HepG2 (cell line): ENCODE measurements around the gene CALN1. TPM values are rescaled to one million over a fixed set of nuclear protein-coding genes. Genes with fewer than 3 reads are reported as not detected.

Experiments used
- EED ChIP-seq: sonication (generic); formaldehyde crosslinking; IDR thresholded peaks from 2 replicates; pipeline ENCODE4 v1.5.0; 2020; ENCODE audit warnings: mild to moderate bottlenecking, missing genetic modification reagents
- ETS1 ChIP-seq: sonication (generic); formaldehyde crosslinking; IDR thresholded peaks from 2 replicates; pipeline ENCODE4 v1.4.0; 2020; ENCODE audit warnings: missing genetic modification reagents
- GABPB1 ChIP-seq: IDR thresholded peaks from 2 replicates; pipeline ENCODE4 v1.6.1; 2016; ENCODE audit warnings: mild to moderate bottlenecking, missing genetic modification reagents, moderate library complexity, missing compliant biosample characterization
- HNRNPUL1 ChIP-seq: fragments of 200-400 bp; formaldehyde crosslinking; IDR thresholded peaks from 2 replicates; pipeline ENCODE4 v1.6.1; 2017; ENCODE audit warnings: low read depth, mild to moderate bottlenecking, low read length, moderate library complexity
- KDM2A ChIP-seq: sonication (generic); formaldehyde crosslinking; IDR thresholded peaks from 2 replicates; pipeline ENCODE4 v1.4.0; 2020; ENCODE audit warnings: low read depth, missing genetic modification reagents, borderline replicate concordance
- NRL ChIP-seq: sonication (generic); formaldehyde crosslinking; IDR thresholded peaks from 2 replicates; pipeline ENCODE4 v1.5.0; 2020; ENCODE audit warnings: missing genetic modification reagents, mild to moderate bottlenecking, moderate library complexity, borderline replicate concordance
- ZKSCAN5 ChIP-seq: sonication (generic); formaldehyde crosslinking; IDR thresholded peaks from 2 replicates; pipeline ENCODE4 v1.5.1; 2020; ENCODE audit warnings: mild to moderate bottlenecking, missing genetic modification reagents
- ZNF142 ChIP-seq: sonication (generic); formaldehyde crosslinking; IDR thresholded peaks from 2 replicates; pipeline ENCODE4 v1.4.0; 2020; ENCODE audit warnings: missing genetic modification reagents
- ZNF20 ChIP-seq: sonication (generic); formaldehyde crosslinking; IDR thresholded peaks from 2 replicates; pipeline ENCODE4 v1.4.0; 2020; ENCODE audit warnings: mild to moderate bottlenecking, moderate library complexity, missing genetic modification reagents
- ZNF205 ChIP-seq: IDR thresholded peaks from 2 replicates; pipeline ENCODE4 v1.6.1; 2018; ENCODE audit warnings: missing biosample characterization, missing genetic modification reagents
- ZNF550 ChIP-seq: sonication (generic); formaldehyde crosslinking; IDR thresholded peaks from 2 replicates; pipeline ENCODE4 v1.4.0; 2020; ENCODE audit warnings: mild to moderate bottlenecking, missing genetic modification reagents, borderline replicate concordance
- polyA plus RNA-seq, 8 experiments: library from polyadenylated mRNA; depleted of rRNA in 3 of 8; stranded (reverse) in 7 of 8; unstranded in 1 of 8; fragments of >200 nt; fragmentation: Illumina TruSeq in 4 of 8; extraction: Trizol in 4 of 8; gene quantifications; 2 replicates each; pipeline versions ENCODE4 v1.2.1 to v1.2.3, GENCODE V29; 2011 to 2016; ENCODE audit warnings: low read depth in 4 of 8, missing spikeins in 1 of 8, mixed read lengths in 1 of 8; ENCODE audit not compliant: insufficient read depth in 1 of 8
- total RNA-seq, 5 experiments: library from RNA; depleted of rRNA; stranded (reverse); fragments of >200 nt; fragmentation: Illumina TruSeq; extraction: Trizol; gene quantifications; 2 replicates each; pipeline ENCODE4 v1.2.3, GENCODE V29; 2016; ENCODE audit warnings: low read depth in 1 of 5
- TF ChIP-seq, protein P1 (sequence below): sonication (generic); formaldehyde crosslinking; IDR thresholded peaks from 2 replicates; pipeline ENCODE4 v1.8.0; 2022; ENCODE audit warnings: missing genetic modification reagents, mild to moderate bottlenecking, borderline replicate concordance
- TF ChIP-seq, protein P2 (sequence below): sonication (generic); formaldehyde crosslinking; IDR thresholded peaks from 2 replicates; pipeline ENCODE4 v1.4.0; 2020; ENCODE audit warnings: mild to moderate bottlenecking, missing genetic modification reagents

CALN1 gene
- total and polyA plus RNA-seq, 2 of the 13 experiments (the other 11 are each of a cell fraction or from before 2014, with no cell fraction given) = not detected

DNA sequence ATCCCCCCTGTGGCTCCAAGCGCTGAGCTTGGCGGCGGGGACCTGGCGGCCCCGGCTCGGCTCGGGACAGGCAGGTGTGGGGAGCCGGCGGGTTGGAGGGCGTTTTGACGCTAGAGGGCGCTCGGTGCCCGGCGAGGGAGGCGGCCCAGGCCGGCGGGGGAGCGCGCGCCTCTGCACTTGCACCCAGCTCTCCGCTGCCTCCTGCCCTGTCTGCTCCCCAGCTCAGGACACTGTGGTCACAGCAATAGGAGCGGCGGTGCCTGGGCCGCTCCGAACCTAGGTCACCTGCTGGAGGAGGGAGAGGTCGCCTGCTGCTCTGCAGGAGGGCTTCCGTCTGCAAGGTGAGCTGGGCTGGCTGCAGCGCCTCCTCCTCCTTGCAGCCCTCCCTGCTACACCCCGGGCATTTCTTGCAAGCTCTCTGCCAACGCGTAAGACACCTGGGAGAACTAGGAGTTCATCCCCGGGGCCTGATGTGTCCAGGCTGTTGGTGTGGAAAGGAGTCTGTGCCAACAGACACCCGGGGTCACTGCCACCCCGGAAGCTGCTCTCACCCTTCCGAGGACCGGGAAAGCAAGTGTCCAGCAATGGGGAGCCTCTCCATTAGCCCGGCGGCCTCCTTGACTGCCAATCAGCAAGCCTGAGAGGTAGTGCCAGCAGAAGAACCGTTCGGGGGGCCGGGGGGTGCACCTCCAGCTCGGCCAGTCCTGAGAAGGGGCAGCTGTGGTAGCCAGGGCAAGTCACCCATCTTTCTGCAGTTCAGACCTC lies 659.8 kb downstream of the CALN1 start (continued):
- no peak for TF ChIP-seq ZKSCAN5 (CRISPR knock-in tag)
- no peak for TF ChIP-seq EED (CRISPR knock-in tag)
- peak; percentile 37; the same call in 1 of the 2 replicates for TF ChIP-seq ZNF205 (CRISPR knock-in tag)
- TF ChIP-seq ZNF142 = no peak
- TF ChIP-seq HNRNPUL1 = no peak
- peak; percentile 67; the same call in 1 of the 2 replicates for TF ChIP-seq GABPB1
- TF ChIP-seq KDM2A (CRISPR knock-in tag) = peak; percentile 43; the same call in 1 of the 2 replicates
- no peak for TF ChIP-seq ZNF20 (CRISPR knock-in tag)
- TF ChIP-seq, protein P1, sequence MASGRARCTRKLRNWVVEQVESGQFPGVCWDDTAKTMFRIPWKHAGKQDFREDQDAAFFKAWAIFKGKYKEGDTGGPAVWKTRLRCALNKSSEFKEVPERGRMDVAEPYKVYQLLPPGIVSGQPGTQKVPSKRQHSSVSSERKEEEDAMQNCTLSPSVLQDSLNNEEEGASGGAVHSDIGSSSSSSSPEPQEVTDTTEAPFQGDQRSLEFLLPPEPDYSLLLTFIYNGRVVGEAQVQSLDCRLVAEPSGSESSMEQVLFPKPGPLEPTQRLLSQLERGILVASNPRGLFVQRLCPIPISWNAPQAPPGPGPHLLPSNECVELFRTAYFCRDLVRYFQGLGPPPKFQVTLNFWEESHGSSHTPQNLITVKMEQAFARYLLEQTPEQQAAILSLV (CRISPR knock-in tag) = no peak
- no peak for TF ChIP-seq ETS1
- TF ChIP-seq, protein P2, sequence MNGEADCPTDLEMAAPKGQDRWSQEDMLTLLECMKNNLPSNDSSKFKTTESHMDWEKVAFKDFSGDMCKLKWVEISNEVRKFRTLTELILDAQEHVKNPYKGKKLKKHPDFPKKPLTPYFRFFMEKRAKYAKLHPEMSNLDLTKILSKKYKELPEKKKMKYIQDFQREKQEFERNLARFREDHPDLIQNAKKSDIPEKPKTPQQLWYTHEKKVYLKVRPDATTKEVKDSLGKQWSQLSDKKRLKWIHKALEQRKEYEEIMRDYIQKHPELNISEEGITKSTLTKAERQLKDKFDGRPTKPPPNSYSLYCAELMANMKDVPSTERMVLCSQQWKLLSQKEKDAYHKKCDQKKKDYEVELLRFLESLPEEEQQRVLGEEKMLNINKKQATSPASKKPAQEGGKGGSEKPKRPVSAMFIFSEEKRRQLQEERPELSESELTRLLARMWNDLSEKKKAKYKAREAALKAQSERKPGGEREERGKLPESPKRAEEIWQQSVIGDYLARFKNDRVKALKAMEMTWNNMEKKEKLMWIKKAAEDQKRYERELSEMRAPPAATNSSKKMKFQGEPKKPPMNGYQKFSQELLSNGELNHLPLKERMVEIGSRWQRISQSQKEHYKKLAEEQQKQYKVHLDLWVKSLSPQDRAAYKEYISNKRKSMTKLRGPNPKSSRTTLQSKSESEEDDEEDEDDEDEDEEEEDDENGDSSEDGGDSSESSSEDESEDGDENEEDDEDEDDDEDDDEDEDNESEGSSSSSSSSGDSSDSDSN (CRISPR knock-in tag) = peak; percentile 53; the same call in 1 of the 2 replicates
- no peak for TF ChIP-seq ZNF550 (CRISPR knock-in tag)
- TF ChIP-seq NRL (CRISPR knock-in tag) = no peak; the same call in 1 of the 2 replicates
